Ishikawa (cell line): Measurements from ENCODE around the gene STK39.

Experiments used
- CEBPB ChIP-seq: IDR thresholded peaks from 2 replicates; pipeline ENCODE4 v1.6.1; 2012
- CREB1 ChIP-seq: IDR thresholded peaks from 2 replicates; pipeline ENCODE4 v1.6.1; 2012; ENCODE audit warnings: low read depth
- EGR1 ChIP-seq: IDR thresholded peaks from 2 replicates; pipeline ENCODE4 v1.6.1; 2012
- EP300 ChIP-seq: IDR thresholded peaks from 2 replicates; pipeline ENCODE4 v1.6.1; 2012; ENCODE audit warnings: borderline replicate concordance
- FOXM1 ChIP-seq: IDR thresholded peaks from 2 replicates; pipeline ENCODE4 v1.6.1; 2012; ENCODE audit warnings: low read depth, borderline replicate concordance
- MAX ChIP-seq: IDR thresholded peaks from 2 replicates; pipeline ENCODE4 v1.6.1; 2012
- NFIC ChIP-seq: IDR thresholded peaks from 2 replicates; pipeline ENCODE4 v1.6.1; 2012
- RAD21 ChIP-seq: IDR thresholded peaks from 2 replicates; pipeline ENCODE4 v1.6.1; 2012; ENCODE audit warnings: low read depth
- REST ChIP-seq: IDR thresholded peaks from 2 replicates; pipeline ENCODE4 v1.6.1; 2012; ENCODE audit warnings: low read depth, mild to moderate bottlenecking
- TAF1 ChIP-seq: IDR thresholded peaks from 2 replicates; pipeline ENCODE4 v1.6.1; 2012; ENCODE audit warnings: low read depth, mild to moderate bottlenecking
- TEAD4 ChIP-seq: IDR thresholded peaks from 2 replicates; pipeline ENCODE4 v1.6.1; 2012
- YY1 ChIP-seq: IDR thresholded peaks from 2 replicates; pipeline ENCODE4 v1.6.1; 2012; ENCODE audit warnings: low read depth

- TF ChIP-seq CEBPB (no peak), EP300 (no peak), CREB1 (no peak), TAF1 (no peak), YY1 (no peak), RAD21 (no peak), MAX (no peak), FOXM1 (no peak), EGR1 (no peak), TEAD4 (no peak), REST (no peak), NFIC (no peak)
Observed at GRCh38 chr2:168181825-168182224, 65.6 kb downstream of the STK39 start.
